ENCODE results near the gene ATF7IP2.
"Not testable (repeated sequence)": the region's sequence is repeated elsewhere in the genome, so short reads cannot be mapped to it uniquely, and the experiment has no call there.

The ATF7IP2 gene

DNA sequence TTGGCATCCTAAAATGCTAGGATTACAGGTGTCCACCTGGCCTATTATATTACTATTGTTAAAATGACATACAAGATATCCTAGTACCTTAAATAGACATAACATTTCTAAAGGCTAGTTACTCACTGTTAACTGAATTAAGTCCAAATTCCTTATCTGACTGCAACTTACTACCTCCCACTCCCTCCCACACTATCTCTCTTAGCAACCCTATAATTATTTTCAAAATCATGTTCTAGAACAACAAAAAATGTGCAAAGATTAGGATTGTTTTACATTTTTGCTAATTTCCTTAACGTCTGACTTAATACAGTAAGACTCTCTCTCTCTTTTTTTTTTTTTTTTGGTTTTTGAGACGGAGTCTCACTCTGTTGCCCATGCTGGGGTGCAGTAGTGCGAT, 2.2 kb upstream of the ATF7IP2 start:
- DNase-seq, result no peak

GRCh38 chr16:10386517-10387100, 748 bp downstream of the ATF7IP2 start:
- DNase-seq, result no peak

DNA sequence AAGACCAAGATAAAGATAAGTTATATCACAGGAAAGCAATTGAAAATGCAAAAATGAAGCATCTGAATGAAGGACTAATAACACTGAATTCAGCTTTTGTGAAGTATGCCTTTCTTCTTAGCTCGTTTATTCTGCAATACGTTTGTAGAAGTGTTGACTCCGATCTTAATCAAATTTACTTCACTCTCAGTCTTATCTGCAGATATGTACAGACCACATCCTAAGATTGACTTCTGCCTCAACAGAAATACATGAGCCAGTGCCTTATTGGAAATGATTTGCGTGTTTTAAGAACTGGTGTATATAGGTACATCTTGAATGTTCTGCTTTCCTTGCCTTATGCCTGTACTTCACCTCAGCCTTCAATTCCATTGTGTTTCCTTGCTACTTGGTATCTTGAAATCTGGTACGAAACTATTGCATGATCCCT, 1.3 kb downstream of the ATF7IP2 start:
- no peak for DNase-seq

DNA sequence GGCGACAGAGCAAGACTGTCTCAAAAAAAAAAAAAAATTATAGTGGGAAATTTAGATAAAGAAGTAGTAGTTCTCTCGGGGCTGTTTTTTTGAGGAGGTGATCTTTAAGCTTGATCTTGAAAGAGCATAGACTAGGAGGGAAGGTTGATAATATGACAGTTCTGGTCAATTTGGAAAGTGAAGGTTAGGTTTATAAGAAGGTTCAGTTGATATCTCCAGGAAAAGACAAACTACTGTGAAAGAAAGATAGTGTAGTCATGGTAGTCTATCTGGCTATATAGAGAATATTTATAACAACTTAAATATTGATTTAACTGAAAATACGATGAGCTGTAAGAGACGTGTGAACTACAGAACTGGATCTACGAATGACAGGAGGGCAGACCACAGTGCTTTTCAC, 3.1 kb downstream of the ATF7IP2 start:
- DNase-seq, result no peak

GRCh38 chr16:10390330-10390729, 4.5 kb downstream of the ATF7IP2 start:
- DNase-seq, result no peak

GRCh38 chr16:10390867-10391266, 5.0 kb downstream of the ATF7IP2 start:
- DNase-seq, result no peak

GRCh38 chr16:10391339-10391738, 5.5 kb downstream of the ATF7IP2 start:
- no peak for DNase-seq

GRCh38 chr16:10402975-10403374, 17.1 kb downstream of the ATF7IP2 start:
- no peak for DNase-seq

GRCh38 chr16:10405386-10405939, 19.6 kb downstream of the ATF7IP2 start:
- no peak for DNase-seq

GRCh38 chr16:10408824-10409381, 23.0 kb downstream of the ATF7IP2 start:
- DNase-seq, result no peak

GRCh38 chr16:10409713-10410112, 23.9 kb downstream of the ATF7IP2 start:
- DNase-seq, result not testable (repeated sequence)

GRCh38 chr16:10410469-10410868, 24.6 kb downstream of the ATF7IP2 start:
- no peak for DNase-seq

DNA sequence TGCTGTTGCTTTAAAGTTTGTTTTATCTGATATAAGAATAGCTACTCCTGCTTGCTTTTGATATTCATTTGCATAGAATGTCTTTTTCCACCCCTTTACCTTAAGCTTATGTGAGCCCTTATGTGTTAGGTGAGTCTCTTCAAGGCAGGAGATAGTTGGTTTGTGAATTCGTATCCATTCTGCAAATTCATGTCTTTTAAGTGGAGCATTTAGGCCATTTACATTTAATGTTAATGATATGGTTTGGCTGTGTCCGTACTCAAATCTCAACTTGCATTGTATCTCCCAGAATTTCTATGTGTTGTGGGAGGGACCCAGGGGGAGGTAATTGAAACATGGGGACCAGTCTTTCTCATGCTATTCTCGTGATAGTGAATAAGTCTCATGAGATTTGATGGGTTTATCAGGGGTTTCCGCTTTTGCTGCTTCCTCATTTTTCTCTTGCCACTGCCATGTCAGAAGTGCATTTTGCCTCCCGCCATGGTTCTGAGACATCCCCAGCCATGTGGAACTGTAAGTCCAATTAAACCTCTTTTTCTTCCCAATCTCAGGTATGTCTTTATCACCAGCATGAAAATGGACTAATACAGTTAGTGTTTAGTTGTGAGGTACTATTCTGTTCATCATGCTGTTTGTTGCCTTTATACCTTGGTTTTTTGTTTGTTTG, 27.2 kb downstream of the ATF7IP2 start:
- no peak for DNase-seq

- DNase-seq, result not testable (repeated sequence)
Observed at GRCh38 chr16:10418204-10418603, 32.3 kb downstream of the ATF7IP2 start.

DNA sequence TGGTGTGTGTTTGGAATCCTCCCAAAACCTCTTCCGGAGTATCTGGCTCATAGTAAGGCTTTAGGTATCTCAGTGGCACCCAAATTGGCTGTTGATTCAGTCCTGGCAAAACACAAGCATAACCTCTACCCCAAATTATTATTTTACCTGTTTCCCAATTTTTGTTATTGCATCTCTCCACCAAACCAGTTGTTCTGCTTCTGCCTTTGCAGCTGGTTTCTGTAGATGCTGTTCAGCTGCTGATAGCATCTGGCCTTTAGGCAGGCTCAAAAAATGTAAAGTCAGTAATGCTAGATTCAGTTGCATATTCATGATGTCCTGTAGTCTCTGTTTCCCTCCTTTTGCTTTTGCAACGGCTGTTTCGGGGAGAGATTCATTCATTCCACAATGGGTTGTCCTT, 33.8 kb downstream of the ATF7IP2 start:
- DNase-seq, result no peak

- no peak for DNase-seq
Observed at GRCh38 chr16:10421596-10421995, 35.7 kb downstream of the ATF7IP2 start.

DNA sequence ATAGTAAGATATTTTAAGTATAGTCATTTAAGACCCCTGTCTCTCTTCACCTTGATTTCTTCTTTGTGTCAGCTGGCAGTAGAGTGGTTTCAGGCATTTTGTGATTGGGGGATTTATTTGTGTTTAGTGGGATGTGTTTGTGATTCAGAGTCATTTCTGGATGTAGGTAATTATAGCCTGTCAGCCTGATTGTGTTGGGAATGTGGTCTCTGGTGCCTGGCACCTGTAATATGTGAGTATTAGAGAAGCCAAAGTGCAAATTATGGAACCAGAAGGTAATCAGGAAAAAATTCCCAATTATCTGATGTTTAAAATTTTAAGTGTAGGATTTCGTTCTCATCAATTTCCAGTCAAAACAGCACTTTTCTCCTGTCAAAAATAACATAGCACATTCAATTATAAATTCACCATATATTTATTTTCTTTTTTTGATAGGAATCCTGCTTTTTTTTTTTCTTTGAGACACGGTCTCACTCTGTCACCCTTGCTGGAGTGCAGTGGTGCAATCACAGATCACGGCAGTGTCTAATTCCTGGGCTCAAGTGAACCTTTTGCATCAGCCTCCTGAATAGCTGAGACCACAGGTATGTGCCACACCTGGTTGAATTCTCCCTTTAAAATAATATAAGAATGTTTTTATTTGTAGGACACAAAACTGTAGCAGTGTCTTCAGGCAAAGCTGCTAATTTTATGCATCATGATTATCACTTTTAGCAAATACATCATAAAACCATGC, 42.7 kb downstream of the ATF7IP2 start:
- no peak for DNase-seq

DNA sequence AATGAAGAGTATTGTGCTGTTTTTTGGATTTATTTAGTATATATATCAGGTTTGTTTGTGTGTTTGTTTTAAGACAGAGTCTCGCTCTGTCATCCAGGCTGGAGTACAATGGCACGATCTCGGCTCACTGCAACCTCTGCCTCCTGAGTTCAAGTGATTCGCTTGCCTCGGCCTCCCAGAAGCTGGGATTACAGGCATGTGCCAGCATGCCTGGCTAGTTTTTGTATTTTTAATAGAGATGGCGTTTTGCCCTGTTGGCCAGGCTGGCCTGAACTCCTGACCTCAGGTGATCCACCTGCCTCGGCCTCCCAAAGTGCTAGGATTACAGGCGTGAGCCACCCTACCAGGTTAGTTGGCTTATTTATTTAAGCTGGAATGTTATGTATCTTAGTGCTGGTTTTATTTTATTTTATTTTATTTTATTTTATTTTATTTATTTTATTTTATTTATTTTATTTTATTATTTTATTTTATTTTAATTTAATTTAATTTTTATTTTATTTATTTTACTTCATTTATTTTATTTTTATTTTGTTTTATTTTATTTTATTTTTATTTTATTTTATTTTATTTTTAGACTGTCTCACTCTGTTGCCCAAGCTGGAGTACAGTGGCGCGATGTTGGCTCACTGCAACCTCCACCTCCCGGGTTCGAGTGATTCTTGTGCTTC, 43.6 kb downstream of the ATF7IP2 start:
- not testable (repeated sequence) for DNase-seq

GRCh38 chr16:10441726-10442125, 55.9 kb downstream of the ATF7IP2 start:
- no peak for DNase-seq

DNA sequence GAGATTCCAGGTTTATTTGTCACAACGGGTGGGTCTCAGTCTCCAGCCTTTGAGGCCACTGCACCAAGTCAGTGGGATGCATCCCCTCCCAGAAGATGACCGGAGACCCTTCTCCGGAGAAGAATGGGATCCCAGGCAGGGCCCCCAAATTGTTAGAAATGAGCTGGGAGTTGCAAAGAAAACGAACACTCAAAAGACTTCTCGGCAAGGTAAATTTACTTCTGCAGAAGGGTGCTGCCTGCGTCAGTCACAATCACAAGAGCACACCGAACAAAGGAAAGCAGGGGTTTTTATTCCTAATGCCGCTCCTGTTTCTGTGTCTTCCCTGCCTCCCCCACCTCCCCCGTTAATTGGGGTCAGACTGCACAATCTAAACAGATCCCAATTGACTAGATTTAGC, 61.4 kb downstream of the ATF7IP2 start:
- DNase-seq, result no peak

DNA sequence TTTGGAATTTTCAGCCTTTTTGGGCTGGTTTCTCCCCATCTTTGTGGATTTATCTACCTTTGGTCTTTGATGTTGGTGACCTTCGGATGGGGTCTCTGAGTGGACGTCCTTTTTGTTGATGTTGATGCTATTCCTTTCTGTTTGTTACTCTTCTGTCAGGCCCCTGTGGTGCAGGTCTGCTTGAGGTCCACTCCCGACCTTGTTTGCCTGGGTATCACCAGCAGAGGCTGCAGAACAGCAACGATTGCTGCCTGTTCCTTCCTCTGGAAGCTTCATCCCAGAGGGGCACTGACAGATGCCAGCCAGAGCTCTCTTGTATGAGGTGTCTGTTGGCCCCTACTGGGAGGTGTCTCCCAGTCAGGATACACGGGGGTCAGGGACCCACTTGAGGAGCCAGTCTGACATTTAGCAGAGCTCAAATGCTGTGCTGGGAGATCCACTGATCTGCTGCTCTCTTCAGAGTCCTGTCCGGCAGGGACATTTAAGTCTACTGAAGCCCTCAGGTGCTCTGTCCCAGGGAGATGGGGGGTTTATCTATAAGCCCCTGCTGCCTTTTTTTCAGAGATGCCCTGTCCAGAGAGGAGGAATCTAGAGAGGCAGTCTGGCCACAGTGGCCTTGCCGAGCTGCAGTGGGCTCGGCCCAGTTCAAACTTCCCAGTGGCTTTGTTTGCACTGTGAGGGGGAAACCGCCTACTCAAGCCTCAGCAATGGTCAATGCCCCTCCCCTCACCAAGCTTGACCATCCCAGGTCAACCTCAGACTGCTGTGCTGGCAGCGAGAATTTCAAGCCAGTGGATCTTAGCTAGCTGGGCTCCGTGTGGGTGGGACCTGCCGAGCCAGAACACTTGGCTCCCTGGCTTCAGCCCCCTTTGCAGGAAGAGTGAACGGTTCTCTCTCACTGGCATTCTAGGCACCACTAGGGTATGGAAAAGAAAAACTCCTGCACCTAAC, 66.6 kb downstream of the ATF7IP2 start:
- not testable (repeated sequence) for DNase-seq

- no peak for DNase-seq
Observed at GRCh38 chr16:10453159-10453510, 67.3 kb downstream of the ATF7IP2 start.
